OCI-LY3 (cell line): ENCODE measurements around the gene SIL1.

Source experiments
- H2AFZ ChIP-seq: fragments of 200-600, 300-600 bp; shearing (Covaris generic); 2 replicates; pipeline ENCODE4 v1.6.0; 2014; ENCODE audit warnings: antibody characterized with exemption, low read depth, low read length
- H3K27ac ChIP-seq: fragments of 200-600, 300-600 bp; sonication (generic); 2 replicates; pipeline ENCODE4 v1.5.1; 2014; ENCODE audit warnings: mild to moderate bottlenecking, low read length, moderate library complexity, mixed read lengths
- H3K27me3 ChIP-seq: fragments of 200-600, 300-600 bp; sonication (generic); 2 replicates; pipeline ENCODE4 v1.6.1; 2014; ENCODE audit warnings: low read depth, low read length, mixed read lengths
- H3K36me3 ChIP-seq: fragments of 200-600, 300-600 bp; sonication (generic); replicated peaks from 2 replicates; pipeline ENCODE3; 2014; ENCODE audit warnings: low read depth, low read length, mixed read lengths
- H3K4me1 ChIP-seq: fragments of 300-600, 200-600 bp; sonication (generic); 2 replicates; pipeline ENCODE4 v1.6.1; 2014; ENCODE audit warnings: low read length, mixed read lengths
- H3K4me2 ChIP-seq: fragments of 200-600, 300-600 bp; sonication (generic); 2 replicates; pipeline ENCODE4 v1.6.1; 2014; ENCODE audit warnings: low read length, mixed read lengths
- H3K4me3 ChIP-seq: fragments of 300-600, 200-600 bp; sonication (generic); 2 replicates; pipeline ENCODE4 v1.5.1; 2014; ENCODE audit warnings: antibody characterized with exemption, mild to moderate bottlenecking, low read length, moderate library complexity
- H3K79me2 ChIP-seq: fragments of 300-600, 200-600 bp; shearing (Covaris generic); 2 replicates; pipeline ENCODE4 v1.6.1; 2014; ENCODE audit warnings: mild to moderate bottlenecking, low read length, mixed read lengths
- H3K9ac ChIP-seq: fragments of 300-600, 200-600 bp; shearing (Covaris generic); 2 replicates; pipeline ENCODE4 v1.6.0; 2014; ENCODE audit warnings: mild to moderate bottlenecking, low read length, moderate library complexity
- H3K9me3 ChIP-seq: fragments of 200-600, 300-600 bp; shearing (Covaris generic); 2 replicates; pipeline ENCODE4 v1.6.1; 2014; ENCODE audit warnings: low read length, mixed read lengths; ENCODE audit not compliant: insufficient read depth
- H4K20me1 ChIP-seq: fragments of 200-600, 300-600 bp; sonication (generic); 2 replicates; pipeline ENCODE4 v1.6.1; 2016; ENCODE audit warnings: low read length, mixed read lengths; ENCODE audit not compliant: insufficient read depth
- CTCF ChIP-seq: fragments of 200-600, 300-600 bp; sonication (generic); IDR thresholded peaks from 2 replicates; pipeline ENCODE4 v1.5.1; 2014; ENCODE audit warnings: antibody characterized with exemption, low read length, low read depth
- EZH2phosphoT487 ChIP-seq: fragments of 200-600 bp; shearing (Covaris generic); IDR thresholded peaks from 2 replicates; pipeline ENCODE4 v1.6.1; 2018; ENCODE audit warnings: antibody characterized with exemption, mixed run types, low read depth

SIL1 gene

GRCh38 chr5:138985256-138985655, 212.9 kb downstream of the SIL1 start:
- H3K4me1 ChIP-seq = no peaks in the 10 kb centered on the region
- H3K79me2 ChIP-seq = no peaks in the 10 kb centered on the region
- no peak overlapping the region for H2AFZ ChIP-seq
- H3K36me3 ChIP-seq = no peaks in the 10 kb centered on the region
- no peaks in the 10 kb centered on the region for H3K27me3 ChIP-seq
- H3K27ac ChIP-seq = no peak overlapping the region
- no peak overlapping the region for H3K9ac ChIP-seq
- no peaks in the 10 kb centered on the region for H4K20me1 ChIP-seq
- H3K4me2 ChIP-seq = no peak overlapping the region
- H3K9me3 ChIP-seq = no peaks in the 10 kb centered on the region
- TF ChIP-seq EZH2phosphoT487 = no peak
- TF ChIP-seq CTCF = no peak
- H3K4me3 ChIP-seq = no peak overlapping the region

GRCh38 chr5:138983984-138984383, 214.2 kb downstream of the SIL1 start:
- Histone ChIP-seq H2AFZ (no peak overlapping the region), H3K36me3 (no peaks in the 10 kb centered on the region), H3K4me3 (no peak overlapping the region), H3K9ac (no peak overlapping the region), H3K27me3 (no peaks in the 10 kb centered on the region), H3K4me2 (no peak overlapping the region), H3K9me3 (no peaks in the 10 kb centered on the region), H3K79me2 (no peaks in the 10 kb centered on the region), H3K4me1 (no peaks in the 10 kb centered on the region), H3K27ac (no peak overlapping the region), H4K20me1 (no peaks in the 10 kb centered on the region)
- TF ChIP-seq EZH2phosphoT487 = no peak
- no peak for TF ChIP-seq CTCF

GRCh38 chr5:138981586-138981985, 216.6 kb downstream of the SIL1 start:
- Histone ChIP-seq H3K36me3 (no peaks in the 10 kb centered on the region), H2AFZ (no peak overlapping the region), H3K9ac (no peak overlapping the region), H3K4me1 (no peaks in the 10 kb centered on the region), H3K27ac (no peak overlapping the region), H3K9me3 (no peaks in the 10 kb centered on the region), H4K20me1 (no peaks in the 10 kb centered on the region), H3K4me2 (no peak overlapping the region), H3K27me3 (no peaks in the 10 kb centered on the region), H3K4me3 (no peak overlapping the region), H3K79me2 (no peaks in the 10 kb centered on the region)
- no peak for TF ChIP-seq EZH2phosphoT487
- TF ChIP-seq CTCF = no peak

- Histone ChIP-seq H3K79me2 (no peaks in the 10 kb centered on the region), H3K36me3 (no peaks in the 10 kb centered on the region), H3K27ac (no peak overlapping the region), H4K20me1 (no peaks in the 10 kb centered on the region), H3K27me3 (no peaks in the 10 kb centered on the region), H3K4me3 (no peak overlapping the region), H3K9ac (no peak overlapping the region), H2AFZ (no peak overlapping the region), H3K9me3 (no peaks in the 10 kb centered on the region), H3K4me2 (no peak overlapping the region), H3K4me1 (no peaks in the 10 kb centered on the region)
- TF ChIP-seq EZH2phosphoT487 (no peak), CTCF (no peak)
Measured at GRCh38 chr5:138981131-138981530, 217.0 kb downstream of the SIL1 start.
